Measurements from ENCODE around the gene ENTHD1.
A peak's percentile ranks its signal among the peaks of the same experiment; 100 is the strongest.

The ENTHD1 gene

GRCh38 chr22:39938509-39939111 is 45.0 kb upstream of the ENTHD1 start:
- TF ChIP-seq CTCF (conservative IDR thresholded peaks at IDR 0.05; ENCODE audit: low read depth, low read length), result no peak
- no peak for DNase-seq (ENCODE audit: low read depth)
- H3K4me3 ChIP-seq (ENCODE audit: low read length), result no peak overlapping the region

- no peak overlapping the region for H3K4me3 ChIP-seq (ENCODE audit: low read length)
- no peak for DNase-seq (ENCODE audit: low read depth)
- no peak for TF ChIP-seq CTCF (conservative IDR thresholded peaks at IDR 0.05; ENCODE audit: low read depth, low read length)
Observed at GRCh38 chr22:39937906-39938305, 44.3 kb upstream of the ENTHD1 start.

- DNase-seq (ENCODE audit: low read depth), result no peak
- no peak for TF ChIP-seq CTCF (conservative IDR thresholded peaks at IDR 0.05; ENCODE audit: low read depth, low read length)
- no peak overlapping the region for H3K4me3 ChIP-seq (ENCODE audit: low read length)
Observed at GRCh38 chr22:39936523-39937145, 43.1 kb upstream of the ENTHD1 start.

- TF ChIP-seq CTCF (conservative IDR thresholded peaks at IDR 0.05; ENCODE audit: low read depth, low read length), result peak; percentile 14
- no peak overlapping the region for H3K4me3 ChIP-seq (ENCODE audit: low read length)
- no peak for DNase-seq (ENCODE audit: low read depth)
Observed at GRCh38 chr22:39935612-39936011, 42.1 kb upstream of the ENTHD1 start.

GRCh38 chr22:39935116-39935515 is 41.6 kb upstream of the ENTHD1 start:
- H3K4me3 ChIP-seq (ENCODE audit: low read length), result no peak overlapping the region
- DNase-seq (ENCODE audit: low read depth), result no peak
- TF ChIP-seq CTCF (conservative IDR thresholded peaks at IDR 0.05; ENCODE audit: low read depth, low read length), result no peak

DNA sequence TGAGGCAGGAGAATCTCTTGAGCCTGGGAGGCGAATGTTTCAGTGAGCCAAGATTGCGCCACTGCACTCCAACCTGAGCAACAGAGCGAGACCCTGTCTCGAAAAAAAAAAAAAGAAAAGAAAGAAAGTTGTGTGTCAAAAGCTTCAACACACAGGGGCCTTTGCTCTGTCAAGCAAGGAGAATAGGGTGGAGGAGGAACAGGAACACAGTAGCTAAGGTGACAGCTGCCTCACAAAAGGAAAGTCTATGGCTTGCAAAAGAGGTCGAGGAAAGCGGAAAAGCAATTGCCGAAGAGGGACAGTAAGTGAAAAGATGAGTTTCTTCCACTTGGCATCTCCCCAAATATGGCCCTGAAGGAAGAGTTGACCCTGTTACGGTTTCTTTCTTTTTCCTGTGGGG is 40.2 kb upstream of the ENTHD1 start:
- H3K4me3 ChIP-seq (ENCODE audit: low read length), result no peak overlapping the region
- TF ChIP-seq CTCF (conservative IDR thresholded peaks at IDR 0.05; ENCODE audit: low read depth, low read length), result no peak
- DNase-seq (ENCODE audit: low read depth), result no peak

All from retinal pigment epithelial cell (primary cell).